NCI-H345 treated with DMSO at 0.1 percent for 48 hours (cell line): Measurements from ENCODE around the gene SLFN12.
"Not testable (repeated sequence)": the region's sequence is repeated elsewhere in the genome, so short reads cannot be mapped to it uniquely, and the experiment has no call there.

Source experiments
- DNase-seq: peaks from one replicate; lab custom pipeline; 2025; ENCODE audit not compliant: unreplicated experiment; lab: John Stamatoyannopoulos, UW

Gene SLFN12

GRCh38 chr17:35432176-35433074 is at the start of gene SLFN12:
SLFN12 (minus strand) TSS chr17:35432500; CDS start chr17:35423028, 9,472 bp downstream.
- DNase-seq: no peak

GRCh38 chr17:35479271-35479670 is 47.0 kb upstream of the SLFN12 start:
- no peak for DNase-seq

- no peak for DNase-seq
Measured at GRCh38 chr17:35477248-35477647, 44.9 kb upstream of the SLFN12 start.

GRCh38 chr17:35476283-35476820 is 44.1 kb upstream of the SLFN12 start:
- DNase-seq: no peak

GRCh38 chr17:35468475-35468874 is 36.2 kb upstream of the SLFN12 start:
- no peak for DNase-seq

- DNase-seq: no peak
Measured at GRCh38 chr17:35467824-35468223, 35.5 kb upstream of the SLFN12 start.

- DNase-seq: no peak
Measured at GRCh38 chr17:35460354-35460851, 28.1 kb upstream of the SLFN12 start.

GRCh38 chr17:35454035-35454434 is 21.7 kb upstream of the SLFN12 start:
- DNase-seq: not testable (repeated sequence)

GRCh38 chr17:35453171-35453570 is 20.9 kb upstream of the SLFN12 start:
- DNase-seq: no peak

- no peak for DNase-seq
Measured at GRCh38 chr17:35449371-35449931, 17.2 kb upstream of the SLFN12 start.

GRCh38 chr17:35448899-35449227 is 16.6 kb upstream of the SLFN12 start:
- DNase-seq: no peak

- peak; percentile 9 for DNase-seq
Measured at GRCh38 chr17:35448214-35448898, 16.1 kb upstream of the SLFN12 start, which contains the start of gene SLFN13. SLFN13 (minus strand) TSS chr17:35448766; CDS start chr17:35445680, 3,086 bp downstream.

- DNase-seq: no peak
Measured at GRCh38 chr17:35447499-35447898, 15.2 kb upstream of the SLFN12 start.

GRCh38 chr17:35438433-35438832 is 6.1 kb upstream of the SLFN12 start:
- no peak for DNase-seq

GRCh38 chr17:35433075-35433894 is 985 bp upstream of the SLFN12 start:
- DNase-seq: no peak

GRCh38 chr17:35429702-35430101 is 2.6 kb downstream of the SLFN12 start:
- DNase-seq: no peak

- DNase-seq: no peak
Measured at GRCh38 chr17:35428229-35428628, 4.1 kb downstream of the SLFN12 start.

- DNase-seq: no peak
Measured at GRCh38 chr17:35423761-35424160, 8.5 kb downstream of the SLFN12 start.

GRCh38 chr17:35421069-35421468 is 11.2 kb downstream of the SLFN12 start:
- not testable (repeated sequence) for DNase-seq

GRCh38 chr17:35416659-35417058 is 15.6 kb downstream of the SLFN12 start:
- DNase-seq: no peak
